ENCODE results near the gene KSR1. TPM values are rescaled to one million over a fixed set of nuclear protein-coding genes. Genes with fewer than 3 reads are reported as not detected.

Gene KSR1
- total and polyA plus RNA-seq, 2 experiments from 2014 or later, result 0.98 to 2.5 TPM

DNA sequence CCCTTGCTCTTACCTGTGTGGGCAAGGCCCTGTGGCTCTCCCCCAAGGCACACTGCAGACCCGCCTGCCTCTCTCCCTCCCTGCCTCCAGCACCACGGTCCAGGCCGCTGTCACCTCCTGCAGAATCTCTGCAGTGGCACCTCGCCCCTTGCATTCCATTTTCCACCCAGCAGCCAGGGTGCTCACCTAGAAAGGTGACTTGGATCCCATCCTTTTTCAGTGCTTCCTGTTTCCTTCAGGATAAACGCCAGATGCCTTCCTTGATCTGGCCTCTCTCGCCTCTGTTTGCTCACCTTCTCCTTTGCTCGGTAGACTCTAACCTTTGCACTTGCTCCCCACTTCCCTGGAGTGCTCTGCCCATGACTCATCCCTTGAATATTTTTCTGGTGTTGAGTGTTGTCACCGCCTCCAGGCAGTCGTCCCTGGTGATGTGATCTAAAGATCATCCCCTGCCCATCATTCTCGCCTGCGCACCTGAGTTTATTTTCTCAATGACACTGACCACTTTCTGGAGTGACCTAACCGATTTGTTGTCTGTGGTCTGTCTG, 95.5 kb downstream of the KSR1 start:
- no peaks in the 10 kb centered on the region for H3K36me3 ChIP-seq (ENCODE audit: low read depth)
- peak; percentile 35 for DNase-seq
- no peak for TF ChIP-seq EZH2phosphoT487 (IDR thresholded peaks at IDR 0.05; ENCODE audit: insufficient read depth, low read depth)
- TF ChIP-seq EZH2 (IDR thresholded peaks at IDR 0.05; ENCODE audit: insufficient read depth, poor library complexity, severe bottlenecking), result no peak
- H3F3A ChIP-seq (ENCODE audit: insufficient read depth), result no peaks in the 10 kb centered on the region
- no peaks in the 10 kb centered on the region for H4K20me1 ChIP-seq (ENCODE audit: insufficient read depth)
- H3K27ac ChIP-seq, result no peak overlapping the region
- H3K79me2 ChIP-seq (ENCODE audit: insufficient read depth), result no peaks in the 10 kb centered on the region
- H3K9me3 ChIP-seq (ENCODE audit: low read depth), result no peaks in the 10 kb centered on the region
- in situ Hi-C loops (cut with MboI), result no loop called here
- H3K9ac ChIP-seq, result no peak overlapping the region
- H2AFZ ChIP-seq, result no peak overlapping the region
- H3K9me2 ChIP-seq (ENCODE audit: insufficient read depth), result no peaks in the 10 kb centered on the region
- no peaks in the 10 kb centered on the region for H3K27me3 ChIP-seq (replicated peaks; ENCODE audit: insufficient read depth)
- peaks cover 29% of the 10 kb centered on the region for H3K4me1 ChIP-seq (ENCODE audit: insufficient read depth)
- no peak overlapping the region for H3K4me3 ChIP-seq
- no peak overlapping the region for H3K4me2 ChIP-seq (ENCODE audit: unreplicated experiment)
- WGBS, 2 experiments (ENCODE audit: low coverage in 1 of 2, low lambda C conversion rate in 2 of 2, missing lambda C conversion rate in 2 of 2), result 80 to 82% methylated on average over 12 of the region's 12 CpGs

DNA sequence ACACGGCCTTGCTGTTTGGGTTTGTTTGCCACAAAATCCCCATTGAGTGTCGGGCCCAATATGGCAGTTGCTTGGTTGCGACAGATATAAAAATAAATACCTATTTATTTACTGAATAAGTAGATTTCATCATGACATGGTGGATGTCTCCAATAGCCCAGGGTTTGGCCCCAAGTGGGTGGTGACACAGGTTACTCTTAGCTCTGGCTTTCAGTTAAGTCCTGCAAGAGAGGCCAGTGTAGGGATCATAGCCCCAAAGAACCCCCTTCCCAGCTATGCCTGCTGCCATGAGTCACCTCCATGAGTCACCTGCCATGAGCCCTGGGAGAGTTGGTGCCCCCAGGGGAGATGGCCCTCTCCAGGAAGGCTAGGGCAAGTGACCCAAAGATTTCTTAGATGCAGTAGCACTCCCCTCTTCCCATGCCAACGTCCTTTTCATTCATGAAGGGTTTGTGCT, 96.1 kb downstream of the KSR1 start:
- no peak overlapping the region for H3K27ac ChIP-seq
- no peaks in the 10 kb centered on the region for H3K36me3 ChIP-seq (ENCODE audit: low read depth)
- peaks cover 29% of the 10 kb centered on the region for H3K4me1 ChIP-seq (ENCODE audit: insufficient read depth)
- no peak for TF ChIP-seq EZH2 (IDR thresholded peaks at IDR 0.05; ENCODE audit: insufficient read depth, poor library complexity, severe bottlenecking)
- TF ChIP-seq EZH2phosphoT487 (IDR thresholded peaks at IDR 0.05; ENCODE audit: insufficient read depth, low read depth), result no peak
- H3K4me2 ChIP-seq (ENCODE audit: unreplicated experiment), result peak overlapping the region; percentile 9
- in situ Hi-C loops (cut with MboI), result no loop called here
- H3K4me3 ChIP-seq, result no peak overlapping the region
- H3K9ac ChIP-seq, result no peak overlapping the region
- no peaks in the 10 kb centered on the region for H3K9me2 ChIP-seq (ENCODE audit: insufficient read depth)
- H3K79me2 ChIP-seq (ENCODE audit: insufficient read depth), result no peaks in the 10 kb centered on the region
- no peaks in the 10 kb centered on the region for H3K9me3 ChIP-seq (ENCODE audit: low read depth)
- no peaks in the 10 kb centered on the region for H3K27me3 ChIP-seq (replicated peaks; ENCODE audit: insufficient read depth)
- no peaks in the 10 kb centered on the region for H3F3A ChIP-seq (ENCODE audit: insufficient read depth)
- H4K20me1 ChIP-seq (ENCODE audit: insufficient read depth), result no peaks in the 10 kb centered on the region
- WGBS, 2 experiments (ENCODE audit: low coverage in 1 of 2, low lambda C conversion rate in 2 of 2, missing lambda C conversion rate in 2 of 2), result 80 to 88% methylated on average over 4 of the region's 4 CpGs
- no peak overlapping the region for H2AFZ ChIP-seq
- DNase-seq, result peak; percentile 79

DNA sequence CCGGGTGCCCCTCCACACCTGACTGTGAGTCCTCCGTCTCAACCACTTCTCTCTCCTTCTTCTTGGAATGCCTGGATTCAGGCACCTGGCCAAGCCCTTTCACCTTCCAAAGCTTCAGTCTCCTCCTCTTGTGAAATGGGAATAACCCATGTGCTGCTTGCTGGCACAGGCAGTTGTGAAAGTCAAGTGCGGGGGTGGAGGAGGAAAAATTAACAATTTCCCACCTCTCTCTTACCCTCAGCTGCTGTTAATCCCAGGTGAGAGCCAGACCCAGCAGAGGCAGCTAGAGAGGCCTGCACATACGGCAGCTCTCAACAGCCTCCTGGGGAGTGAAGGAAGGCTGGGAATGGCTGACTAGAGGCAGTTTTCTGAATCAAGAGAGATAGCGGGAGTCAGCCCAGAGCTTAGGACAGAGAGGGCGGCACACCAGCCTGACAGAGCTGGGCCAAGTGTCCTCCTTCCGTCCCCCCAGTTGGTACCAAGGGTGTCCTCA, 96.8 kb downstream of the KSR1 start:
- no peaks in the 10 kb centered on the region for H3F3A ChIP-seq (ENCODE audit: insufficient read depth)
- H3K9ac ChIP-seq, result no peak overlapping the region
- no peak overlapping the region for H3K4me3 ChIP-seq
- no peaks in the 10 kb centered on the region for H3K9me3 ChIP-seq (ENCODE audit: low read depth)
- no peaks in the 10 kb centered on the region for H3K79me2 ChIP-seq (ENCODE audit: insufficient read depth)
- H3K4me1 ChIP-seq (ENCODE audit: insufficient read depth), result peaks cover 29% of the 10 kb centered on the region
- no peaks in the 10 kb centered on the region for H3K27me3 ChIP-seq (replicated peaks; ENCODE audit: insufficient read depth)
- TF ChIP-seq EZH2phosphoT487 (IDR thresholded peaks at IDR 0.05; ENCODE audit: insufficient read depth, low read depth), result no peak
- no peak for TF ChIP-seq EZH2 (IDR thresholded peaks at IDR 0.05; ENCODE audit: insufficient read depth, poor library complexity, severe bottlenecking)
- H2AFZ ChIP-seq, result no peak overlapping the region
- no peaks in the 10 kb centered on the region for H4K20me1 ChIP-seq (ENCODE audit: insufficient read depth)
- H3K9me2 ChIP-seq (ENCODE audit: insufficient read depth), result no peaks in the 10 kb centered on the region
- WGBS, 2 experiments (ENCODE audit: low coverage in 1 of 2, low lambda C conversion rate in 2 of 2, missing lambda C conversion rate in 2 of 2), result 85 to 87% methylated on average over 7 of the region's 7 CpGs
- in situ Hi-C loops (cut with MboI), result no loop called here
- H3K4me2 ChIP-seq (ENCODE audit: unreplicated experiment), result peak overlapping the region; percentile 9
- no peaks in the 10 kb centered on the region for H3K36me3 ChIP-seq (ENCODE audit: low read depth)
- no peak overlapping the region for H3K27ac ChIP-seq
- DNase-seq, result no peak

DNA sequence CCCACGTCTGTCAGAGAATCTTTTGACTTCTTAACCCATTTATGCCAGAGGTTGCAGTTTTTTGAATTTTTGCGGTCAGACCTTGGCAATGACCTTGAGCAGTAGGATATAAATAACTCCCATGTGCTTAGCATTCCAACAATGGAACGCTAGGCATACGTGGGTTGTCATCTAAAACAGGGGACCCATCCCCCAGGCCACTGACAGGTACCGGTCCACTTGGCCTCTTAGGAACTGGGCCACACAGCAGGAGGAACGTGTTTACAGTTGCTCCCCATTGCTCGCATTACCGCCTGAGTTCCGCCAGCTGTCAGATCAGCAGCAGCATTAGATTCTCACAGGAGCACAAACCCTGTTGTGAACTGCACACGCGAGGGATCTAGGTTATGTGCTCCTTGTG, 97.9 kb downstream of the KSR1 start:
- peaks cover 29% of the 10 kb centered on the region for H3K4me1 ChIP-seq (ENCODE audit: insufficient read depth)
- no peaks in the 10 kb centered on the region for H3F3A ChIP-seq (ENCODE audit: insufficient read depth)
- no peaks in the 10 kb centered on the region for H3K27me3 ChIP-seq (replicated peaks; ENCODE audit: insufficient read depth)
- H3K4me3 ChIP-seq, result no peak overlapping the region
- H3K36me3 ChIP-seq (ENCODE audit: low read depth), result no peaks in the 10 kb centered on the region
- WGBS, 2 experiments (ENCODE audit: low coverage in 1 of 2, low lambda C conversion rate in 2 of 2, missing lambda C conversion rate in 2 of 2), result 78 to 81% methylated on average over 11 of the region's 11 CpGs
- no peaks in the 10 kb centered on the region for H3K79me2 ChIP-seq (ENCODE audit: insufficient read depth)
- no peak overlapping the region for H3K4me2 ChIP-seq (ENCODE audit: unreplicated experiment)
- in situ Hi-C loops (cut with MboI), result no loop called here
- DNase-seq, result no peak
- no peak overlapping the region for H3K9ac ChIP-seq
- H3K9me2 ChIP-seq (ENCODE audit: insufficient read depth), result no peaks in the 10 kb centered on the region
- no peaks in the 10 kb centered on the region for H4K20me1 ChIP-seq (ENCODE audit: insufficient read depth)
- no peaks in the 10 kb centered on the region for H3K9me3 ChIP-seq (ENCODE audit: low read depth)
- TF ChIP-seq EZH2phosphoT487 (IDR thresholded peaks at IDR 0.05; ENCODE audit: insufficient read depth, low read depth) (no peak), EZH2 (IDR thresholded peaks at IDR 0.05; ENCODE audit: insufficient read depth, poor library complexity, severe bottlenecking) (no peak)
- H2AFZ ChIP-seq, result no peak overlapping the region
- H3K27ac ChIP-seq, result no peak overlapping the region

Measured in GM23248 (cell line).